Measurements from ENCODE around the gene OSBP2. TPM values are rescaled to one million over a fixed set of nuclear protein-coding genes. Genes with fewer than 3 reads are reported as not detected.

OSBP2 gene
- total and polyA plus RNA-seq, 2 experiments from 2014 or later, result 2.1 to 2.9 TPM

DNA sequence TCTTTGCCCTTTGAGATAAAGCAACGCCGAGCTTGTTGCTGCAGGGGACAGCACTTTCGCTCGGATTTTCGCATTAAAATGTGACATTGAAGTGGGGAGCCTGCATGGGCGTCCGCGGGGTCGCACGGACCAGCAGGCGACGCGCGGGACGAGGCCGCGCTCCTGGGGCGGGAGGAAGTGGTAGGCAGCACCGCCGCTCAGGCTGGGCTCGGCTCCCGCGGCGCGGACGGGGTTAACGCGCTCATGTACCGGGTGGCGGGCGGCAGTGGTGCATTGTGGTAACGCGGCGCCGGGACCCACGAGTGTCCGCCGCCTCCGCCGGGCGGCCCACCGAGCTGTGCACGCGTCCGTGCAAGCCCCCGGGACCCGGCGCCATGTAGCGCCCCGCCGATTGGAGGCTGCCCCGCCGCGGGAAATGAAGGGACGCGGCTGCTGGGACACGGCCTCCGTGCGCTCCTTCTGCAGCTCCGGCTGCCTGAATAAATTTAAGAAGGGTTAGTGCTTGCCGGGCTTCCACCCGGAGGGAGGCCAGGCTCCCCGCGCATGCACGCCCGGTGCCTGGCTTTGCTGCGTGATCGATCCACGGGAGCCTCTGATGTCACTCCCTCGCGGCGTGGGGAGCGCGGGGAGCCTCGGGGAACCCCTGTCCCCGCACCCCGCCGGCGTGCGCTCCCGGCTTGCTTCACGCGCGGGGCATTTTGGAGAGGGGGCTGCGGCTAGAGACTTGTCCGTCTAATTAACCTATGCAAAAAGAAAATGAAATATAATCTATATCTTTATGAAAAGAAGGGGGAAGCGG, 127.7 kb downstream of the OSBP2 start:
- Mint-ChIP-seq H3K36me3 (ENCODE audit: low read depth) (no peaks in the 10 kb centered on the region), H3K4me3 (peak overlapping the region; percentile 67), H3K4me1 (no peaks in the 10 kb centered on the region), H3K27me3 (ENCODE audit: insufficient read depth, low read depth, poor library complexity) (peaks cover 27% of the 10 kb centered on the region), H3K9me3 (no peaks in the 10 kb centered on the region), H3K27ac (no peak overlapping the region)
- TF ChIP-seq EZH2 (IDR thresholded peaks at IDR 0.05; ENCODE audit: low read depth, unreplicated experiment) (no peak), NANOG (IDR thresholded peaks at IDR 0.05; ENCODE audit: borderline replicate concordance) (no peak), STAT1 (IDR thresholded peaks at IDR 0.05; ENCODE audit: unreplicated experiment) (no peak), ETS1 (IDR thresholded peaks at IDR 0.05) (no peak), ZNF331 (CRISPR knock-in tag; IDR thresholded peaks at IDR 0.05; ENCODE audit: low read depth) (no peak), ZNF114 (CRISPR knock-in tag; IDR thresholded peaks at IDR 0.05) (no peak), EZH2phosphoT487 (IDR thresholded peaks at IDR 0.05; ENCODE audit: unreplicated experiment) (no peak), CREB1 (CRISPR knock-in tag; IDR thresholded peaks at IDR 0.05; ENCODE audit: low read depth) (no peak), JUNB (IDR thresholded peaks at IDR 0.05; ENCODE audit: unreplicated experiment) (no peak), POLR2AphosphoS5 (IDR thresholded peaks at IDR 0.05; ENCODE audit: low read depth) (no peak)
- TF ChIP-seq, protein P1, sequence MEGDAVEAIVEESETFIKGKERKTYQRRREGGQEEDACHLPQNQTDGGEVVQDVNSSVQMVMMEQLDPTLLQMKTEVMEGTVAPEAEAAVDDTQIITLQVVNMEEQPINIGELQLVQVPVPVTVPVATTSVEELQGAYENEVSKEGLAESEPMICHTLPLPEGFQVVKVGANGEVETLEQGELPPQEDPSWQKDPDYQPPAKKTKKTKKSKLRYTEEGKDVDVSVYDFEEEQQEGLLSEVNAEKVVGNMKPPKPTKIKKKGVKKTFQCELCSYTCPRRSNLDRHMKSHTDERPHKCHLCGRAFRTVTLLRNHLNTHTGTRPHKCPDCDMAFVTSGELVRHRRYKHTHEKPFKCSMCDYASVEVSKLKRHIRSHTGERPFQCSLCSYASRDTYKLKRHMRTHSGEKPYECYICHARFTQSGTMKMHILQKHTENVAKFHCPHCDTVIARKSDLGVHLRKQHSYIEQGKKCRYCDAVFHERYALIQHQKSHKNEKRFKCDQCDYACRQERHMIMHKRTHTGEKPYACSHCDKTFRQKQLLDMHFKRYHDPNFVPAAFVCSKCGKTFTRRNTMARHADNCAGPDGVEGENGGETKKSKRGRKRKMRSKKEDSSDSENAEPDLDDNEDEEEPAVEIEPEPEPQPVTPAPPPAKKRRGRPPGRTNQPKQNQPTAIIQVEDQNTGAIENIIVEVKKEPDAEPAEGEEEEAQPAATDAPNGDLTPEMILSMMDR (conservative IDR thresholded peaks at IDR 0.05; ENCODE audit: low read depth in 2 of 2), result no peak
- TF ChIP-seq, protein P2, sequence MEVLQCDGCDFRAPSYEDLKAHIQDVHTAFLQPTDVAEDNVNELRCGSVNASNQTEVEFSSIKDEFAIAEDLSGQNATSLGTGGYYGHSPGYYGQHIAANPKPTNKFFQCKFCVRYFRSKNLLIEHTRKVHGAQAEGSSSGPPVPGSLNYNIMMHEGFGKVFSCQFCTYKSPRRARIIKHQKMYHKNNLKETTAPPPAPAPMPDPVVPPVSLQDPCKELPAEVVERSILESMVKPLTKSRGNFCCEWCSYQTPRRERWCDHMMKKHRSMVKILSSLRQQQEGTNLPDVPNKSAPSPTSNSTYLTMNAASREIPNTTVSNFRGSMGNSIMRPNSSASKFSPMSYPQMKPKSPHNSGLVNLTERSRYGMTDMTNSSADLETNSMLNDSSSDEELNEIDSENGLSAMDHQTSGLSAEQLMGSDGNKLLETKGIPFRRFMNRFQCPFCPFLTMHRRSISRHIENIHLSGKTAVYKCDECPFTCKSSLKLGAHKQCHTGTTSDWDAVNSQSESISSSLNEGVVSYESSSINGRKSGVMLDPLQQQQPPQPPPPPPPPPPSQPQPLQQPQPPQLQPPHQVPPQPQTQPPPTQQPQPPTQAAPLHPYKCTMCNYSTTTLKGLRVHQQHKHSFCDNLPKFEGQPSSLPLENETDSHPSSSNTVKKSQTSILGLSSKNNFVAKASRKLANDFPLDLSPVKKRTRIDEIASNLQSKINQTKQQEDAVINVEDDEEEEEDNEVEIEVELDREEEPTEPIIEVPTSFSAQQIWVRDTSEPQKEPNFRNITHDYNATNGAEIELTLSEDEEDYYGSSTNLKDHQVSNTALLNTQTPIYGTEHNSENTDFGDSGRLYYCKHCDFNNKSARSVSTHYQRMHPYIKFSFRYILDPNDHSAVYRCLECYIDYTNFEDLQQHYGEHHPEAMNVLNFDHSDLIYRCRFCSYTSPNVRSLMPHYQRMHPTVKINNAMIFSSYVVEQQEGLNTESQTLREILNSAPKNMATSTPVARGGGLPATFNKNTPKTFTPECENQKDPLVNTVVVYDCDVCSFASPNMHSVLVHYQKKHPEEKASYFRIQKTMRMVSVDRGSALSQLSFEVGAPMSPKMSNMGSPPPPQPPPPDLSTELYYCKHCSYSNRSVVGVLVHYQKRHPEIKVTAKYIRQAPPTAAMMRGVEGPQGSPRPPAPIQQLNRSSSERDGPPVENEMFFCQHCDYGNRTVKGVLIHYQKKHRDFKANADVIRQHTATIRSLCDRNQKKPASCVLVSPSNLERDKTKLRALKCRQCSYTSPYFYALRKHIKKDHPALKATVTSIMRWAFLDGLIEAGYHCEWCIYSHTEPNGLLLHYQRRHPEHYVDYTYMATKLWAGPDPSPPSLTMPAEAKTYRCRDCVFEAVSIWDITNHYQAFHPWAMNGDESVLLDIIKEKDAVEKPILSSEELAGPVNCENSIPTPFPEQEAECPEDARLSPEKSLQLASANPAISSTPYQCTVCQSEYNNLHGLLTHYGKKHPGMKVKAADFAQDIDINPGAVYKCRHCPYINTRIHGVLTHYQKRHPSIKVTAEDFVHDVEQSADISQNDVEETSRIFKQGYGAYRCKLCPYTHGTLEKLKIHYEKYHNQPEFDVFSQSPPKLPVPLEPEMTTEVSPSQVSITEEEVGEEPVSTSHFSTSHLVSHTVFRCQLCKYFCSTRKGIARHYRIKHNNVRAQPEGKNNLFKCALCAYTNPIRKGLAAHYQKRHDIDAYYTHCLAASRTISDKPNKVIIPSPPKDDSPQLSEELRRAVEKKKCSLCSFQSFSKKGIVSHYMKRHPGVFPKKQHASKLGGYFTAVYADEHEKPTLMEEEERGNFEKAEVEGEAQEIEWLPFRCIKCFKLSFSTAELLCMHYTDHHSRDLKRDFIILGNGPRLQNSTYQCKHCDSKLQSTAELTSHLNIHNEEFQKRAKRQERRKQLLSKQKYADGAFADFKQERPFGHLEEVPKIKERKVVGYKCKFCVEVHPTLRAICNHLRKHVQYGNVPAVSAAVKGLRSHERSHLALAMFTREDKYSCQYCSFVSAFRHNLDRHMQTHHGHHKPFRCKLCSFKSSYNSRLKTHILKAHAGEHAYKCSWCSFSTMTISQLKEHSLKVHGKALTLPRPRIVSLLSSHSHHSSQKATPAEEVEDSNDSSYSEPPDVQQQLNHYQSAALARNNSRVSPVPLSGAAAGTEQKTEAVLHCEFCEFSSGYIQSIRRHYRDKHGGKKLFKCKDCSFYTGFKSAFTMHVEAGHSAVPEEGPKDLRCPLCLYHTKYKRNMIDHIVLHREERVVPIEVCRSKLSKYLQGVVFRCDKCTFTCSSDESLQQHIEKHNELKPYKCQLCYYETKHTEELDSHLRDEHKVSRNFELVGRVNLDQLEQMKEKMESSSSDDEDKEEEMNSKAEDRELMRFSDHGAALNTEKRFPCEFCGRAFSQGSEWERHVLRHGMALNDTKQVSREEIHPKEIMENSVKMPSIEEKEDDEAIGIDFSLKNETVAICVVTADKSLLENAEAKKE (CRISPR knock-in tag; IDR thresholded peaks at IDR 0.05), result no peak
- TF ChIP-seq, protein P3, sequence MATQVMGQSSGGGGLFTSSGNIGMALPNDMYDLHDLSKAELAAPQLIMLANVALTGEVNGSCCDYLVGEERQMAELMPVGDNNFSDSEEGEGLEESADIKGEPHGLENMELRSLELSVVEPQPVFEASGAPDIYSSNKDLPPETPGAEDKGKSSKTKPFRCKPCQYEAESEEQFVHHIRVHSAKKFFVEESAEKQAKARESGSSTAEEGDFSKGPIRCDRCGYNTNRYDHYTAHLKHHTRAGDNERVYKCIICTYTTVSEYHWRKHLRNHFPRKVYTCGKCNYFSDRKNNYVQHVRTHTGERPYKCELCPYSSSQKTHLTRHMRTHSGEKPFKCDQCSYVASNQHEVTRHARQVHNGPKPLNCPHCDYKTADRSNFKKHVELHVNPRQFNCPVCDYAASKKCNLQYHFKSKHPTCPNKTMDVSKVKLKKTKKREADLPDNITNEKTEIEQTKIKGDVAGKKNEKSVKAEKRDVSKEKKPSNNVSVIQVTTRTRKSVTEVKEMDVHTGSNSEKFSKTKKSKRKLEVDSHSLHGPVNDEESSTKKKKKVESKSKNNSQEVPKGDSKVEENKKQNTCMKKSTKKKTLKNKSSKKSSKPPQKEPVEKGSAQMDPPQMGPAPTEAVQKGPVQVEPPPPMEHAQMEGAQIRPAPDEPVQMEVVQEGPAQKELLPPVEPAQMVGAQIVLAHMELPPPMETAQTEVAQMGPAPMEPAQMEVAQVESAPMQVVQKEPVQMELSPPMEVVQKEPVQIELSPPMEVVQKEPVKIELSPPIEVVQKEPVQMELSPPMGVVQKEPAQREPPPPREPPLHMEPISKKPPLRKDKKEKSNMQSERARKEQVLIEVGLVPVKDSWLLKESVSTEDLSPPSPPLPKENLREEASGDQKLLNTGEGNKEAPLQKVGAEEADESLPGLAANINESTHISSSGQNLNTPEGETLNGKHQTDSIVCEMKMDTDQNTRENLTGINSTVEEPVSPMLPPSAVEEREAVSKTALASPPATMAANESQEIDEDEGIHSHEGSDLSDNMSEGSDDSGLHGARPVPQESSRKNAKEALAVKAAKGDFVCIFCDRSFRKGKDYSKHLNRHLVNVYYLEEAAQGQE (IDR thresholded peaks at IDR 0.05; ENCODE audit: unreplicated experiment), result no peak
- Histone ChIP-seq H2AFZ (peak overlapping the region; percentile 96), H3F3A (replicated peaks; ENCODE audit: low read depth) (no peaks in the 10 kb centered on the region), H3K4me2 (peak overlapping the region; percentile 90), H3K79me2 (replicated peaks; ENCODE audit: insufficient read depth) (no peaks in the 10 kb centered on the region), H3K36me3 (ENCODE audit: insufficient read depth) (no peaks in the 10 kb centered on the region), H4K20me1 (replicated peaks; ENCODE audit: insufficient read depth) (no peaks in the 10 kb centered on the region), H3K4me1 (ENCODE audit: insufficient read depth) (peaks cover 5% of the 10 kb centered on the region; the same call in 1 of the 2 replicates), H3K27ac (ENCODE audit: low read depth) (no peak overlapping the region), H3K27me3 (ENCODE audit: insufficient read depth) (peaks cover 41% of the 10 kb centered on the region), H3K9me2 (ENCODE audit: insufficient read depth) (no peaks in the 10 kb centered on the region), H3K4me3 (peak overlapping the region; percentile 72)
- DNase-seq (ENCODE audit: low spot score), result peak; percentile 57
- peak; percentile 81 for ATAC-seq
